DMS 273 (cell line): ENCODE results near the gene TRIM27.
"Not testable (repeated sequence)": the region's sequence is repeated elsewhere in the genome, so short reads cannot be mapped to it uniquely, and the experiment has no call there.

Experiments
- DNase-seq: peaks from one replicate; lab custom pipeline; 2025; ENCODE audit not compliant: unreplicated experiment; lab: John Stamatoyannopoulos, UW

TRIM27 gene

DNA sequence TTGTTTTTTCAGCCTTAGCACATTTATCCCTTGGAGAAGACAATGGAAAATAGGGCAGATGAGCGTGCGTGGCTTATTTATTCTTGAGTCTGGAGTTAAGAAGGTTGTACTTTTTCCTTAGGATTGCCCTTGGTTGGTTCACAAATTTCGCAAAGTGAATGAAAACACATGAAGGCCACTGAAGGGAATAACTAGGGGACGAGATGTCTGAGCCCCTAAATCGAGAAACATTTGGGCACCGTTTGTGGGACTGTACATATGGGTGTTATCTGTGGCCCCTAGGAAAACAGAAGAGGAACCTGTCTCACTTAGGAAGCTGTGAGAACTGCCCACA is 19.4 kb upstream of the TRIM27 start:
- no peak for DNase-seq

GRCh38 chr6:28941684-28942448 is 18.1 kb upstream of the TRIM27 start:
- peak; percentile 93 for DNase-seq

DNA sequence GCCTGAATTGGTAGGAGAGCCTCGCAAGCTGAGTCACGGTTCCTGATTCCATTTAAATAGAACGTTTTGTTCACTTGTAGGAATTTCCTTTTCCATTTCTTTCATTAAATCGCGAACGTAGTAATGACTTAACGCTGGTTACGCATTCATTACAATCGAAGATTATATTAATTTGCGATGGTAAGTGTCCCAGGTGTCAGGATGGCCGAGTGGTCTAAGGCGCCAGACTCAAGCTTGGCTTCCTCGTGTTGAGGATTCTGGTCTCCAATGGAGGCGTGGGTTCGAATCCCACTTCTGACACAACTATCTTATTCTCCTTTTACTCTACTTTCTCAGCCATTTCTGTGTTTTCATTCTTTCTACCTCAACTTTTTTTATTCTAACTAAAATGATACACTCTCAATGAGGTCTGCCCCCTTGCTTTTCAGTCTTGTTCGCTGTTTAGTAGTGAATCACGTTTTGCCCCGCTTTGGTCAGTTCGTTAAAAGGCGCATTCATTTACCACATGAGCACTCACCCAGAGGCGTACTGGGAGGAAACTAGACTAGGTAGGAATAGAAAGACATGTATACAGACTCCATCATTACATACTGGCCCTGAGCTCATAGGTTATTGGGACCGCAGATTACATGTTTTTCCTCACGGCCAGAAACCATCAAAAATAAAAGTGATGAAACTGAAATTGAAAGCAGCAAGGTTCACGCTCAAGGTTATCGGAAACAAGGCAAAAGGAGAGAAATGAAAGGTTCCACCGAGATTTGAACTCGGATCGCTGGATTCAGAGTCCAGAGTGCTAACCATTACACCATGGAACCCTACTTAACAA is 17.3 kb upstream of the TRIM27 start:
- peak; percentile 94 for DNase-seq

GRCh38 chr6:28940294-28940857 is 16.6 kb upstream of the TRIM27 start:
- DNase-seq, result peak; percentile 92

- no peak for DNase-seq
These were observed 9.3 kb upstream of the TRIM27 start for GRCh38 chr6:28933069-28933468.

GRCh38 chr6:28929887-28930620 is 6.3 kb upstream of the TRIM27 start:
- DNase-seq, result no peak

DNA sequence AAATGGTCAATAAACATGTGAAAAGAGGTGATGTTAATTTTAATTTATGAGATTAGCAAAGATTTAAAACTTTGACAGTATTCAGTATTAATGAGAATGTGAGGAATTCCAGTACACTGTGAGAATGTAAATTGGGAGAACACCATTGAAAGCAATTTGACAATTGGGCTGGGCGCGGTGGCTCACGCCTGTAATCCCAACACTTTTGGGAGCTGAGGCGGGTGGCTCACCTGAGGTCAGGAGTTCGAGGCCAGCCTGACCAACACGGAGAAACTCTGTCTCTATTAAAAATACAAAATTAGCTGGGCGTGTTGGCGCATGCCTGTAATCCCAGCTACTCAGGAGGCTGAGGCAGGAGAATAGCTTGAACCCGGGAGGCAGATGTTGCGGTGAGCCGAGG is 5.6 kb upstream of the TRIM27 start:
- not testable (repeated sequence) for DNase-seq

- DNase-seq, result no peak
These were observed 4.1 kb upstream of the TRIM27 start for GRCh38 chr6:28927846-28928245.

GRCh38 chr6:28922821-28923317 is 916 bp downstream of the TRIM27 start:
- peak; percentile 85 for DNase-seq

DNA sequence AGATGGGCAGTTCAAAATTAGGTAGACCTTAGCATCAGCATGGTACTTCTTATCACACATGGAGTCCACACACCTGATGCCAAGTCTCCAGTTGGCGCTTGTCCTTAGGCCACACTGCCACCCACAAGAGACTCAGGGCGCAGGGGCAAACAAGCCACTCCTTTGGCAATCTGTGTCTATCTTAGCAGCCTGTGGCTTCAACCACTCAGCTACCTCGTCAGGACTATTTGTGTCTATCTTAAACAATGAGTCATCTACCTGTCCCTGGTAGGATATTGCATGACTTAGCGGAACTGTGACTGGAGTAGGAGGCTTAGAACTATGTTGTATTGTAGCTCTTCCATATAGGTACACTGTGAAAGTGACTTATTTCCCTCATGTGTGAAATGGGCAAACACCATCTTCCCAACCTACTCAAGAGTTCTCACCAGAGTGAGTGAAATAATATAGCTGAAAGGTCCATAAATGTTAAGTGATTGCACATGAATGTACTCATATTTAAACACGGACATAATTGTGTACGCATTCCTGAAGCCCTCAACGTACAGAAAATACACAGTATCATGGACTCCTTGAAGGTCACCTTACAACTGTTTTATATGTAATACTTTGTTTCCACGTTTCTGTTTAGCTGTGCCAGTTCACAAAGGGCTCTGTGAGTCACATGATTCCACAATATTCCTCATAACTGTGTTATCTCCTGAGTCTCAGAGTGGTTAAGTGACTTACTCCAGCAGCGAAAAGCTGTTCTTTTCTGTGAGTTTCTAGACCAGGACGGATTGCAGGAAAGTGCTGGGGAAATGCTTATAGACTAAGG is 1.6 kb downstream of the TRIM27 start:
- no peak for DNase-seq

DNA sequence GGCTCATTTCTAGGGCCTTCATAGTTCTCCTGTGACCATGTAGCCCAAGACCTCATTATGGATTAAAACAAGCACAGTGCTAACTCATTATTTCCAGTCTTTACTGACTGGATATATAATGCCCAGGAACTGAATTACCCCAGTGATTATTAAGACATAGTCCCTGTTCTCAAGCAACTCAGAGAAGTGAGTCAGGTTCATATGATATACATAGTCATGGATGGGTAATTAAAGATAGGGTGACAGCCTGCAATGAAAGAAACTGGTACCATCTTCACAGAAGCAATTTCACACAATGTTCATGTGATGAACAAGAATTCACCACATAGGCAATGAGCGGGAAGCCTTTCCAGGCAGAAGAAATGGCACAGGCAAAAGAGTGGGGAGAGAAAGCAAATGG is 3.5 kb downstream of the TRIM27 start:
- DNase-seq, result no peak

DNA sequence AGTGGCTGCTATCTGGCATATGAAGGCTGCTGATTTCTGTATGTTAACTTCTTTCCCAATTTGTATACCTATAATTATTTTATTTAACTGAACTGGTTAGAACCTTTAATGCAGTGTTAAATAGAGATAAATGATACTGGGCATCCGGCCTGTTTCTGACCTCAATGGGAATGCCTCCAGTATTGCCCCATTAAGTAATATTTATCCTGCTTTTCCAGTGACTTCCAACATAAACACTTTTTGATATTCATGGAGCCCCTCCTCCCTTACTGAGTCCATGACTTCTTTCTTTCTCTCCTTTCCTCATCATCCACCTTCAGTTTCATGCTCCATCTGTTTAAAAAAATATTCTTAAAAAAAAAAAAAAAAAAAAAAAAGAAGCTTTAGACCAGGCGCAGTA is 8.8 kb downstream of the TRIM27 start:
- no peak for DNase-seq

- DNase-seq, result no peak
These were observed 12.7 kb downstream of the TRIM27 start for GRCh38 chr6:28910901-28911690.

GRCh38 chr6:28907394-28907793 is 16.4 kb downstream of the TRIM27 start:
- no peak for DNase-seq

DNA sequence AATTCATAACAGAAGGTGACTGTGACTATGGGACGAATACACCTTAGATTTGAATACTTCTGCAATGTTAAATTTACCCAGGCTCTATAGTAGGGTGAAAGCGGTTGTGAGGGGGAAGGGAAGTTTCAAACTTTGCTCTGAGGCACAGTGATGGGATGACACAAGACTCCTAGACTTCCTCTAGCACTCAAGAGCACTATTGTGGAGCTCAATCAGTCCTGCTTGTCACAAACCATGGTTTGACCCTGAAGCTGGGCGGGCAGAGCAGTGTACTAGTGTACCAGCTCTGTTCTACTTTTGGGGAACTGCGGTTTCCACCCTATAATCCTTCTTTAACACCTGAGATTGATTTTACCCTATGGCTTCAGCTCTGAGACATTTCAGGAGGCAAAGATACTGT is 17.1 kb downstream of the TRIM27 start:
- DNase-seq, result no peak

DNA sequence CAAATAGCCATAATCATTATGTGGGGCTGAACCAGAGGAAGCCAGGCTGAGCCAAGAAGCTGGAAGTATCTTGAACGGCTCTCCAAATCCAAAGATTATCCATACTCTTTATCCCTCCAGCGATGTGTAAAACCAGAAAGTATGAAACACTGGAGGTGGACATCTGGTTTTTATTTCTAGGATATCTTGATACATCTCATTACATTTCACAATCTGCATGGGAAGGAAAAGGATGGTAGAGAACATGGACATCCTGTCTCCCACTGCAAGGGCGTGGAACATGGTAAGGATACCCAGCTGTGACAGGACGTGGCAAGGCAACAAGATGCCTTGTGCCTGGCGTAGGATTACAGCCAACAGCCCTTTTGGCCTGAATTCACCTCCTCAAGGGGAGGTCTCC is 20.1 kb downstream of the TRIM27 start:
- DNase-seq, result no peak

- no peak for DNase-seq
These were observed 22.0 kb downstream of the TRIM27 start for GRCh38 chr6:28901831-28902230.

DNA sequence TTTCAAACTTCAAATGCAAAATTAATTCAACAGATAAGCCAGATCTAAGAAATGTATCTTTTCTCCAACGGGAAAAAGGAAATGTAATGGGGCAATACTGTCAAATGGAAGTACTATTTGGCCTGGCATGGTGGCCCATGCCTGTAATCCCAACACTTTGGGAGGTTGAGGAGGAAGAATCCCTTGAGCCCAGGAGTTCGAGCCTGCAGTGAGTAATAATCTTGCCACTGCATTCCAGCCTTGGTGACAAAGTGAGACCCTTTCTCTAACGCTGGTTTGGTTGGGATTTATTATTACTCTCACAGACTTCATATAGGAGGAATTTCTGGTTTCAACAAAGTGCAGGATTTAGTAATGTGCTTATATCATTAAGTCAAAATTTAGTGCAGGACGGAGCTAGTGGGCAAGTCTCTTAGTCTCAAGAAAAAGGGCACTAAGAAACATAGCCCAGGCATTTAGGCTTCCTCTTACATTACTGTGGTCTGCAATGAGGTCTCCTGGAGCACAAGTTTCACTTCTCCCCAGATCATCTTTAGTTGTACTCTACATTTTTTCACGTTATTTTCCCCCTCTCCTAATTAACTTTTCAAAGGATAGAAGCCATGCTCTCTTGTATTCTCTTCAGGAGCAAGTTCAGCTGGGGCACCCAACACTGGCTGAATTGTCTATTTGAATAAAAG is 23.1 kb downstream of the TRIM27 start:
- DNase-seq, result no peak

DNA sequence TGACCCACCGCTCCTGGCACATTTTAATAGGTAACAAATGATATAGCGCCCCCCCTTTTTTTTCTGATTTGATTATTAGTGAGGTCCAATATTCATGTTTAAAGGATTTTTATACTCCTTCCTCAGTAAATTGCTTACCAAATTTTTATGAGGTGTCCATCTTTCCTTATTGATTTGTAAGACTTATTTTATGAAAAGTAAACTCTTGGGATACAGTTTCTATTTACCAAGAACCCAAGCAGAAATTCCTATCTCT is 25.1 kb downstream of the TRIM27 start:
- DNase-seq, result peak; percentile 51
